Activated T-cell treated with anti-CD3 and anti-CD28 coated beads for 24 hours (primary cell): Measurements from ENCODE around the gene GSTK1.
"Not testable (repeated sequence)": the region's sequence is repeated elsewhere in the genome, so short reads cannot be mapped to it uniquely, and the experiment has no call there.

Experiments
- DNase-seq: peaks from one replicate; pipeline ENCODE4 v3.0.0-alpha.2; 2020; ENCODE audit warnings: low read depth

GSTK1 gene

GRCh38 chr7:143263266-143264195, at the start of gene GSTK1:
GSTK1 (plus strand) TSS chr7:143263441; CDS start chr7:143263514, 73 bp downstream.
- peak; percentile 78 for DNase-seq

- DNase-seq: not testable (repeated sequence)
These were observed 49.8 kb upstream of the GSTK1 start for GRCh38 chr7:143213478-143213877.

- DNase-seq: peak; percentile 42
These were observed 48.2 kb upstream of the GSTK1 start for GRCh38 chr7:143214789-143215679.

GRCh38 chr7:143216151-143216550, 47.1 kb upstream of the GSTK1 start:
- DNase-seq: no peak

GRCh38 chr7:143216686-143217085, 46.6 kb upstream of the GSTK1 start:
- no peak for DNase-seq

- no peak for DNase-seq
These were observed 45.4 kb upstream of the GSTK1 start for GRCh38 chr7:143217806-143218205.

GRCh38 chr7:143221286-143221685, 42.0 kb upstream of the GSTK1 start:
- DNase-seq: no peak

- DNase-seq: no peak
These were observed 41.5 kb upstream of the GSTK1 start, which contains the start of gene TAS2R40 for GRCh38 chr7:143221737-143222136. TAS2R40 (plus strand) TSS chr7:143222037; CDS start chr7:143222079, 42 bp downstream.

GRCh38 chr7:143222782-143223181, 40.5 kb upstream of the GSTK1 start:
- DNase-seq: no peak

- no peak for DNase-seq
These were observed 39.5 kb upstream of the GSTK1 start for GRCh38 chr7:143223784-143224183.

- DNase-seq: no peak
These were observed 38.2 kb upstream of the GSTK1 start for GRCh38 chr7:143225047-143225446.

GRCh38 chr7:143227806-143228205, 35.4 kb upstream of the GSTK1 start:
- no peak for DNase-seq

- DNase-seq: no peak
These were observed 34.0 kb upstream of the GSTK1 start for GRCh38 chr7:143229054-143229790.

GRCh38 chr7:143230602-143231457, 32.4 kb upstream of the GSTK1 start:
- DNase-seq: no peak

GRCh38 chr7:143233816-143234532, 29.3 kb upstream of the GSTK1 start:
- no peak for DNase-seq

- no peak for DNase-seq
These were observed 28.7 kb upstream of the GSTK1 start for GRCh38 chr7:143234533-143234875.

- DNase-seq: no peak
These were observed 27.7 kb upstream of the GSTK1 start for GRCh38 chr7:143235561-143235960.

GRCh38 chr7:143236408-143236990, 26.7 kb upstream of the GSTK1 start:
- DNase-seq: no peak

- no peak for DNase-seq
These were observed 25.9 kb upstream of the GSTK1 start for GRCh38 chr7:143237366-143237765.
